HG02973 (cell line): ENCODE results near the gene POLK.

Experiments used
- ATAC-seq: cut with Tn5 transposase; IDR thresholded peaks from one replicate; pipeline ENCODE4 v1.9.1; 2021; ENCODE audit warnings: moderate library complexity; ENCODE audit not compliant: unreplicated experiment

POLK gene

GRCh38 chr5:75639535-75640311 lies 128.0 kb downstream of the POLK start:
- no peak for ATAC-seq

GRCh38 chr5:75640395-75640794 lies 128.7 kb downstream of the POLK start:
- no peak for ATAC-seq

GRCh38 chr5:75640826-75641225 lies 129.1 kb downstream of the POLK start:
- no peak for ATAC-seq

GRCh38 chr5:75648712-75649111 lies 137.0 kb downstream of the POLK start:
- no peak for ATAC-seq
